Kidney capillary endothelial cell (primary cell): Measurements from ENCODE around the gene STXBP6.
"Not testable (repeated sequence)": the region's sequence is repeated elsewhere in the genome, so short reads cannot be mapped to it uniquely, and the experiment has no call there.

Source experiments
- DNase-seq: peaks from one replicate; pipeline ENCODE4 v3.0.0-alpha.2; 2018; ENCODE audit warnings: low spot score

The STXBP6 gene

DNA sequence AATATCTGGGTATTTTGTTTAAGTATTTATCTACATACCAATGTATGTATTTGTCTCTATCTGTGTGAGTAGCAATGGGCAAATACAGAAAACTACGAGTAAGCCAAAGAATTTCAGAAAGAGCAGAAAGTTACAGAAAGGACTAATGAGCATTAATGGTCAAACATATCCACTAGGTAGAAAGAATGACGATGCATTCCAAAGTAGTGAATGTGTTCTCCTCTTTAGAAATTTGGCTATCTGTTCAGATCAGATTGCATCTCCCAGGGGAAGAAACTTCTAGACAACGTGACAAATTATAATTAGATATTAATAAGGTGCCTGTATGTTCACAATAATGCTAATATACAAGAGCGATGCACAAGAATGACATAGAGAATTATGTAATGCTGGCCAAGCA lies 221.5 kb downstream of the STXBP6 start:
- DNase-seq, result no peak

- no peak for DNase-seq
Measured at GRCh38 chr14:24826390-24826789, 223.6 kb downstream of the STXBP6 start.

- no peak for DNase-seq
Measured at GRCh38 chr14:24820616-24821015, 229.3 kb downstream of the STXBP6 start.

GRCh38 chr14:24818823-24819341 lies 231.1 kb downstream of the STXBP6 start:
- DNase-seq, result no peak

DNA sequence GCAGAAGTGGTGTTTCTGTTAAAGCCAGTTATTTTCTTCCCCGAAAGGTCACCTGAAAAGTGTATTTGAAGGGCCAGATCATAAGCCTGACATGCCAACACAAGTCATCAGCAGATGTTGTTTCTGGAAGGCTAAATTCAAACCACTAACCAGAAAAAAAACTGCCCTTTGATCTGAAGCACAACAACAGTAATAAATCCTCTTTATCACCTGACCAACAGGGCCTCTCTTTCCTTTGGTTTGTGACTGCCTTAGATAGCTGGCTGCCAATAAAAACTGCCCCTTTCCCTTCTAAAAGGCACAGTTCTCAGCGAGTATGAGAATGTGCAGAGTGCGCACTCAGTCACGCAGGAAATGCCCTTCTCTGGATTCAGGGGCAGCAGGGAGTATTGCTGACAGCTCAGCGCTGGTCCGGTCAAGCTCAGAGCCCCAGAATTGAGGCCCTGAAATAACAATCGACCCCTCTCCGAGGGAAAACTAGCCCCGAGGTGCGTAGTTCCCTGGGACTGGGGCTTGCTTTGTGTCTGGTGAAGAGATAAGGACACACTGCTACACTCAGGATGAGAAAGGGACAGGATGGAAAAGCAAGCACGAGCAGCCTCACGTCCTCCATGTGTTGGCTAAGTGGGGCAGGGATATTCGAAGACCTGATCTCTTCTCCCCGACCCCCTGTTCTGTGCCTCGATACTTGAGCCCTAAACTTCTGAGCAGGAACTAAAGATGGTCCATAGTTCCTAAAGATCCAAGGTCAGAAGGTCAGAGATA lies 231.7 kb downstream of the STXBP6 start:
- peak; percentile 6 for DNase-seq

DNA sequence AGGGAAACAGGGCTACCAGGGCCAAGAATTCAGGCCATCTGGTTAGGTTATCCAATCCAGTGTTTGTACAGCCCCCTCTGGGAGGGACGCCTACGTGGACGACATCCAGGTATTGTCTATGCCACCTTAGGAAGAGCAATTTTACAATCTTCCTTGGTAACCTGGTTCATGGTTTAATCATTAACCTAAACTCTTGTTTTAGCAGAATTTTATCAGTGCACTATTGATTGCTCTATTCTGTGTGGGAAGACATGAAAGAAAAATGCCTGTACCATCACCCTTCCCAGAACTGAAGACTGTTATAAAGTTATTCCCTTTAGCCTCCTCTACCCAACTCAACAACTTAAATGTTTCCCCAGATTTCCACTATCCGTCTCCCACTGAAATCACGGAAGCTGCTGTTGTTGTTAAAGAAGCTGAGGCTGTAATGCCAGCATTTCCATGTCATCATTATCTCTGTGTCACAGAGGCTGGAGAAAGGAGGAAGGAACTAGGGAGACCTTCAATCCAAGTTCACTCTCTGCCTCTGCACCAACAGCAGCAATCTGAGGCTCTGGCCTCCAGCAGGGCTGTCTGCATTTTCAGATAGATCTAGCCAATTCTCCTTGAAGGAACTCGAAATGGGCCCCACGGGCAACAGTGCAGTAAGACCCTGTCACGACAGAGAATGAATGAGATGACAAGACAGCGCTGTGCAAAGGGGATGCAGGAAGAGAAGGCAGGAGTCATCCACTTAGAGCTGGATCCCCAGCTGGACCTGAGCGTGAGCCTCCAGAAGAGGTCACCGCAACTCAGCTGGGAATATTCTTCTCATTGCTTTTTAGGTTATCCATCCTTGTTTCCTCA lies 232.5 kb downstream of the STXBP6 start:
- DNase-seq, result peak; percentile 10

GRCh38 chr14:24816929-24817211 lies 233.1 kb downstream of the STXBP6 start:
- DNase-seq, result no peak

DNA sequence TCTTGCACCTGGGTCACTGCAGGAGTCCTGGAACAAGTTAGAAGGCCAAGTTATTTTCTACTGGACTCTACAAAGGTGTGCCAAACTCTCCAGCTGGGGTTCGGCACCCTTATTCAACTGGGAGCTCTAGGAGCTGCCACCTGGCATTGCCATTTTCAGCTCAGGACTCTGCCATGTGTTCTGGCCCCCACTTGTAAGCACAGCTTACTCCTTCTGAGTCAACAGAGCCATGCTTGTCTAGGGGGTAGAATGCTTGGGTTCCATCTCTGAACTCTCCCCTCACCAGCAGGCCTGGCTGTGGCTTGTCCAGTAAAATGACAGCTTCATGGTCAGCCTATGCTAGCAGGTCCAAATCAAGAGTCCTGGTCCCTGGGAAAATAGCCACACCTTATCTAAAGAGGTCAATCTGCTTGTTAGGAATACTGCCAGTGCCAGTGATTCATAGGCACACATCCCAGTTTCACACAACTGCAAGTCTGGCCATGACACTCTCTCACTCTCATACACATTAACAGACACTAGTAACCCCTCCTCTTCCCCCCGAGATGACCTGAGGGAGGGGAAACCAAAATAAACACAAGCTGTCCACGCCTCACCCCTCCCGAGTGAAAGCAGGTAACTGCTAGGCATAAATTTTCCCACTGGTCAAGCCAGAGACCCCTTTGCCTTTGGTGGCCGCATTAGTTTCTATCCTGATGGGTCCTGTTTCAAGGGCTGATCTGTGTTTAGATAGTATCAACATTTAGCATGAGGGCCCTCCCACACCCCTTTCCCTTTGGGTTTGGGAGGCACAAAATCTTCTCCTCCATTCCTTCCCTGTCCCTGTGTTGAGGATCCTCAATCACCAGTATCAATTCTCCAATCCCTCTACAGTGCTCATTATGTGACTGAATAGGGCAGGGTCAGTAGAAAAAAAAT lies 233.7 kb downstream of the STXBP6 start:
- DNase-seq, result no peak

DNA sequence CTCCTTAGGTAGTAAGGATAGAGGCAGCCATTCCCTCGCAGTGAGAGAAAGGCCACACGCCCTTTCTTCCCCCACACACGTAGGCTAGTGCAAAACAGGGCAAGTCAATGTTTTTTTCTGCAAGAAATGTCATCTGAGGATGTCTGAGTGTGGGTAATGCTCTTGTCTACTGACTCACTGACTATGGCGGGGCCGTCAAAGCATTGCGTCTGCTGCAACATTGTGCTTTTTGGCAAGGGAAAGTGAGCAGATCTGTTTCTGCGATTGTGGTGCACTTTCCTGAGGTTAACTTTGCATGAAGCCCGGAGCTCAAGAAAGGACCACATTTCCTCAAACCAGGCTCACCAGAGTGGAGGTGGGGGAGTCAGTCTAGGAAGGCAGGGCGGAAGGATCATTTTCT lies 234.4 kb downstream of the STXBP6 start:
- no peak for DNase-seq

DNA sequence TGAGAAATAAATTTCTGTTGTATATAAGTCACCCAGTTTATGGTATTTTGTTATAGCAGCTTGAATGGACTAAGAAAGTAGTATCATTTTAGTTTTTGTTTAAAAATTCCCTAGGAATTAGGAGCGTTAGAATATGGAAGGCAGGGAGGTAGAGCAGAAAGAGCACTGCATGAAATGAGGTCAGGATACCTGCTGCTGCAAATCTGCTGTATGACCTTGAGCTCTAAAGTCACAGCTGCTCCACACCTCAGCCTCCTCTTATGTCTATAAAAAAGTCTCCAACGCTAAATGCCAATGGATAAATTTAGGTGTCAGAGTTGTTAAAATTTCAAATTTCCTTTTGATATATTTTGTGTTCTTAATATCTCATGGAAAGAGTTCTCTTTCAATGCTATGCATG lies 235.0 kb downstream of the STXBP6 start:
- DNase-seq, result no peak

DNA sequence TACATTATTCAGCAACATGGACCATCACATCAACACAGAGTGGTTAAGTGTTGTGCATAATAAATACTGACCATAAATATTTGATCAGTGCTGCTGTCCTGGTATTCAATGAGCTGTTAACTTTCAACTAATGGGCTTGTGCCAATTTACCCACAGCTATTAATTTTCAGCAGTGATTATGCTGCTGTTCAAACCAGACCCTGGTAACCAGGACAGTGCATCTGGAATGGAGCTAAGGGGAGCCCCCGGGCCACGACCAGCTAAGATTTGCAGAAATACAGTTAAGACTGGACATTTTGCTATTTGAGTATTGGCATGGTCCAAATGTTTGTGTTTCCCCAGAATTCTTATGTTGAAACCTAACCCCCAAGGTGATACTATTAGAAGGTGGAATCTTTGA lies 235.6 kb downstream of the STXBP6 start:
- no peak for DNase-seq

GRCh38 chr14:24813819-24814259 lies 236.1 kb downstream of the STXBP6 start:
- no peak for DNase-seq

- DNase-seq, result no peak
Measured at GRCh38 chr14:24813089-24813815, 236.7 kb downstream of the STXBP6 start.

DNA sequence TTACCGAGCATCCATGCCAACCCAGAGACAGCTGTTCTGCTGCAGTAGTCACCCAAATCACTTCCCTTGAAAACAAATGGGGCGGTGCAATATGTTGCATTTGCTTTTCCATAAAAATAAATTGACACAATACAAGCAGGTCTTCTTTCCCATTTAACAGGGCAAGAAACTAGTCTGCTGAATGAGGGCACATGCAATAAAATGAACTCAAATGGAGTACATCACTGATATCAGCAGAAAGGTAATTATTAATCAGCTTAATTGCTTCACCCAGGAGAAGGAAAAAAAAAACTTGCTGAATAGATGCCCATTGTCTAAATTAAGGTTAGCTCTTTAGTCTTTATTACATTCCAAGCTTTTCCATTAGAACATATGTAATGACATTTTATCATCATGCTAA lies 240.8 kb downstream of the STXBP6 start:
- no peak for DNase-seq

DNA sequence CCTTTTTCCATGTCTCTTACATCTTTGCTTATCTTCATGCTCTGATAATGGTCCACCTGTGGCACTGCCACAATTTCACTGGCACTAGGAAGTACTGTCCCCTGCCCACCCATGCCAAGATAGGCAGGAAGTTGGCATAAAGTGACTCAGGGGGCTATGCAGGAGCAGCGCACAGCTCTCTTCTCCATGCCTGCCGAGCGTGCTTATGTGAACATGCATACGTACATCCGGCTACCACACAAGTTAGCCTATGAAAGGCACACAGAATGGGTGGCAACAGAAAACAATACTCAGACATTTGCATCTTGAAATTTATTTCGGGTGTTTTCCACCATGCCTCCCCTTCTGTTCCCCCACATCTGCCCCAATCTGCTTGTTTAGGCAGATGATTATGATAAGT lies 241.5 kb downstream of the STXBP6 start:
- DNase-seq, result no peak

DNA sequence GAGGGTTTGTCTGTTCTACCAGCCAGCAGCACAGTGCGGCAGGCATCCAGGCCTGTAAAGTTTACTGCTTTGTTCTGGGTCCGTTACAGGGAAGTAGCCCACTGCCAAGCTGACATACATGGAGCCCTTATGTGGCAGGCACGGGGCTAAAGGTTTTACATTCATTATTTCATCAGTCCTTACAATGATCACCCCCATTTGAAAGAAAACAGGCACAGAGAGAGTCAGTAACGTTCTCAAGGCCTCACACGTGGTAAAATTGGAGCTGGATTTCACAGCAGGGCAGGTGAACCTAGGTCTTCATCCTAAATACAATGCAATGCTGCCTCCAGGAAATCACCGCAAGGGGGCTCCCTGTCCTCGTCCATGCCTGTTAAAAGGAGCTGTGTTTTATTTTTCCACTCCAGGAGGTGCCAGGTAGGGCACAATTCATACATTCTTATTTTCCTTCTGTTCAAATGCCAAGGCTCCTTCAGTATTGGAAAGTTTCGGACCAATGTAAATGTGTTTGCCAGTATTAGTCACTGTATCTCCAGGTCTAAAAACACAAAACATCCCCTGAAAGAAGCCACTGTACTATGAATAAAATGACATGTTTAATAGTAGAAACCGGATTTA lies 243.8 kb downstream of the STXBP6 start:
- DNase-seq, result peak; percentile 45

GRCh38 chr14:24804552-24805212 lies 245.3 kb downstream of the STXBP6 start:
- no peak for DNase-seq

DNA sequence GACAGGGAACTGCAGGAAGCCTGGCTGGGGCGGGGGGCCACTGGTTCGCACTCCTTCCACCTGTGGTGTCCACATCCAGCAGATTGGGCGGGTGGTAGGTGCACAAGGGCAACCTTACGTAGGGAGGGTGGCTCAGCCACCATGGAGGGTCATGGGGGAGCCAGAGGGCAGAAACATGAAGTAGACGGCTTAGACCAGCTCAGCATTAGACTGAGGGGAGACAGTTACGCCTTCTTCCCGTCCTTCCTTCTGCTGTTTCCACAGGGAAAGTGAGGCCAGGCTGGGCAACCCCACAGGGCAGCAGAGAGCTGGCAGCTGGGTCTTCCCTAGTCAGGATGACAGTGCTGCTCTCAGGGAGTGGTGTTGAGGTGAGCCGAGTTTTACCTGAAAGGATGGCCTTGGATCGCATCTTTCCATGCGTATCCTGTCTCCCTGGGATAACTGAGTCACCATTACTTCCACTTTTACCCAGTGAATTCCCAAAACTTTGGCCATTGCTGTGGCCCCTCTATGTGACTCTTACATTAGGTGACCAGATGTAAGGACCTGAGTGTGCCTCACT lies 245.9 kb downstream of the STXBP6 start:
- no peak for DNase-seq

DNA sequence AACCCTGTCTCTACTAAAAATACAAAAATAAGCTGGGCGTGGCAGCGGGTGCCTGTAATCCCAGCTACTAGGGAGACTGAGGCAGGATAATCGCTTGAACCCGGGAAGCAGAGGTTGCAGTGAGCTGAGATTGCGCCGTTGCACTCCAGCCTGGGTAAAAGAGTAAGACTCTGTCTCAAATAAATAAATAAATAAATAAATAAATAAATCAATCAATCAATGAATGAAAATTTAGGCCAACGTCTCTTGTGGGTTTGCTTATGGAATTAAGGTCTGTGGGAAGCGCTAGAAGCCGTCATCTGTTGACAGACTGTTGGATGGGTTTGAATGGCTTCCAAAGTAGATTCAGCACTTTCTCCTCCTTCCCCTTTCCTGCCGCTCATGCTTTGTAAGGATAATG lies 246.5 kb downstream of the STXBP6 start:
- not testable (repeated sequence) for DNase-seq

- DNase-seq, result no peak
Measured at GRCh38 chr14:24802236-24802635, 247.7 kb downstream of the STXBP6 start.
